GM12878 (cell line): ENCODE results near the gene EHD4. TPM values are rescaled to one million over a fixed set of nuclear protein-coding genes. Genes with fewer than 3 reads are reported as not detected.

ENCODE experiments used
- ATAC-seq: fragments of 200-7000 bp; cut with Tn5 transposase; 3 replicates; pipeline ENCODE4 v1.9.1; 2020; ENCODE audit warnings: mild to moderate bottlenecking, moderate library complexity
- BruUV-seq: library from RNA; stranded (reverse); fragments of 400-500 nt; replicated peaks from 2 replicates; lab custom pipeline; 2021; lab: Mats Ljungman, UMichigan
- CTCF ChIA-PET: fragments of 300-600 bp; sonication (Branson Sonifier 250); formaldehyde crosslinking; extraction: SDS; loops from one replicate; lab custom pipeline; 2021; ENCODE audit warnings: inconsistent platforms; lab: Yijun Ruan, JAX
- POLR2A ChIA-PET: fragments of 350-600 bp; formaldehyde crosslinking; extraction: SDS; loops from one replicate; lab custom pipeline; 2021; ENCODE audit warnings: inconsistent platforms; lab: Charles Lee
- RAD21 ChIA-PET: fragments of 300-600 bp; sonication (Branson Sonifier 250); formaldehyde crosslinking; loops from one replicate; lab custom pipeline; 2023; ENCODE audit warnings: antibody characterized with exemption; ENCODE audit not compliant: unreplicated experiment; lab: Charles Lee
- SMC1A ChIA-PET: fragments of 300-600 bp; sonication (Branson Sonifier 250); formaldehyde crosslinking; loops from one replicate; lab custom pipeline; 2023; ENCODE audit not compliant: unreplicated experiment, uncharacterized antibody; lab: Charles Lee
- DNase-seq: peaks from one replicate; pipeline ENCODE4 v3.0.0-alpha.2; 2011; ENCODE audit warnings: low read depth, low spot score
- FAIRE-seq: peaks from 3 replicates; lab custom pipeline; 2011; peaks lifted over from hg19 to GRCh38; lab: Jason Lieb, UNC
- H2AFZ ChIP-seq: 2 replicates; pipeline ENCODE4 v1.6.0; 2011; ENCODE audit warnings: low read depth, low read length, control low read depth; ENCODE audit not compliant: control insufficient read depth
- H3K27ac ChIP-seq: 2 replicates; pipeline ENCODE4 v1.5.1; 2011; ENCODE audit warnings: control low read depth; ENCODE audit not compliant: control insufficient read depth, insufficient read depth
- H3K27me3 ChIP-seq, 2 experiments: replicated peaks in 1 of 2; 2 replicates each; pipeline versions ENCODE4 v1.6.0 to v1.6.1; 2011; ENCODE audit warnings: low read length in 1 of 2; ENCODE audit not compliant: control insufficient read depth in 2 of 2, insufficient read depth in 2 of 2
- H3K36me3 ChIP-seq, 2 experiments: 2 replicates each; pipeline ENCODE4 v1.5.1; 2011; ENCODE audit warnings: low read length in 1 of 2; ENCODE audit not compliant: control insufficient read depth in 2 of 2, insufficient read depth in 2 of 2
- H3K4me1 ChIP-seq: 2 replicates; pipeline ENCODE4 v1.6.1; 2011; ENCODE audit warnings: mild to moderate bottlenecking, low read length, moderate library complexity, mixed read lengths; ENCODE audit not compliant: control insufficient read depth, insufficient read depth
- H3K4me2 ChIP-seq: 2 replicates; pipeline ENCODE4 v1.6.0; 2011; ENCODE audit warnings: control low read depth; ENCODE audit not compliant: control insufficient read depth, insufficient read depth
- H3K4me3 ChIP-seq: fragments of 200-600 bp; sonication (generic); 2 replicates; pipeline ENCODE4 v1.5.1; 2016
- H3K79me2 ChIP-seq: 2 replicates; pipeline ENCODE4 v1.6.0; 2011; ENCODE audit warnings: low read length; ENCODE audit not compliant: control insufficient read depth, insufficient read depth
- H3K9ac ChIP-seq: 2 replicates; pipeline ENCODE4 v1.8.0; 2011; ENCODE audit warnings: low read length, control low read depth, mixed read lengths; ENCODE audit not compliant: control insufficient read depth, insufficient read depth
- H3K9me3 ChIP-seq: replicated peaks from 3 replicates; pipeline ENCODE4 v1.5.1; 2011; ENCODE audit warnings: mild to moderate bottlenecking, low read length; ENCODE audit not compliant: control insufficient read depth, insufficient read depth
- H4K20me1 ChIP-seq: 2 replicates; pipeline ENCODE4 v1.6.0; 2011; ENCODE audit not compliant: control insufficient read depth, insufficient read depth
- CBX5 ChIP-seq: sonication (generic); IDR thresholded peaks from 2 replicates; pipeline ENCODE4 v1.6.1; 2016; ENCODE audit warnings: low read depth, moderate library complexity, mild to moderate bottlenecking, inconsistent platforms
- DPF2 ChIP-seq: fragments of 450-650 bp; IDR thresholded peaks from 2 replicates; pipeline ENCODE4 v1.6.1; 2017; ENCODE audit warnings: mild to moderate bottlenecking
- ETV6 ChIP-seq, 2 experiments: fragments of 450-650 bp in 1 of 2; IDR thresholded peaks in 1 of 2; conservative IDR thresholded peaks in 1 of 2; 2 replicates each; pipeline ENCODE4 v1.6.1; 2014; ENCODE audit warnings: antibody characterized with exemption in 1 of 2, borderline replicate concordance in 1 of 2, low read depth in 1 of 2, mild to moderate bottlenecking in 1 of 2, moderate library complexity in 1 of 2
- FOXK2 ChIP-seq: fragments of 450-650 bp; IDR thresholded peaks from 2 replicates; pipeline ENCODE4 v1.6.1; 2017; ENCODE audit warnings: mild to moderate bottlenecking, moderate library complexity
- HDAC2 ChIP-seq: fragments of 200-600 bp; sonication (generic); IDR thresholded peaks from 2 replicates; pipeline ENCODE4 v1.6.1; 2017
- MYB ChIP-seq: fragments of 150-350 bp; IDR thresholded peaks from 2 replicates; pipeline ENCODE4 v1.6.1; 2014; ENCODE audit warnings: mild to moderate bottlenecking, low read depth, low read length, borderline replicate concordance
- NFXL1 ChIP-seq: fragments of 450-650 bp; IDR thresholded peaks from 2 replicates; pipeline ENCODE4 v1.6.1; 2017; ENCODE audit warnings: antibody characterized with exemption, mild to moderate bottlenecking, borderline replicate concordance
- NRF1 ChIP-seq: conservative IDR thresholded peaks from 2 replicates; pipeline ENCODE4 v1.6.1; 2011; ENCODE audit warnings: mild to moderate bottlenecking, low read depth, low read length, improper control_type of control experiment
- RFX5 ChIP-seq: IDR thresholded peaks from 2 replicates; pipeline ENCODE4 v1.6.1; 2011; ENCODE audit warnings: low read depth, low read length, improper control_type of control experiment
- WGBS: methylation state at CpG from one replicate; pipeline ENCODE4 v1.1.6; 2016; ENCODE audit warnings: low lambda C conversion rate; ENCODE audit not compliant: insufficient replicate concordance, insufficient coverage; ENCODE audit errors: missing lambda C conversion rate; 5-methylcytosine and 5-hydroxymethylcytosine counted together
- in situ Hi-C: fragments of 300-500 bp; cut with MboI; formaldehyde crosslinking; loops from 9 replicates; pipeline ENCODE4 v1.14.3; 2018; ENCODE audit warnings: mixed read lengths
- intact Hi-C: fragments of 100-400 bp; cut with micrococcal nuclease; formaldehyde crosslinking; loops from one replicate; pipeline ENCODE4 v1.14.2; 2022; ENCODE audit not compliant: unreplicated experiment
- polyA plus RNA-seq, 11 experiments: library from polyadenylated mRNA; depleted of rRNA in 4 of 11; unstranded in 6 of 11; stranded (reverse) in 5 of 11; fragments of >200 nt; fragmentation: Nextera tagmentation in 4 of 11; fragmentation: Illumina TruSeq in 1 of 11; extraction: Ambion mirVana in 4 of 11; extraction: Trizol in 1 of 11; gene quantifications; 1 replicate in 1 of 11; 2 replicates in 10 of 11; pipeline versions ENCODE4 v1.2.1 to v1.2.3, GENCODE V29; 2011 to 2016; ENCODE audit warnings: inconsistent platforms in 2 of 11, missing spikeins in 2 of 11, low read depth in 1 of 11
- total RNA-seq, 4 experiments: library from RNA; depleted of rRNA in 3 of 4; stranded (reverse); fragments of >200 nt in 3 of 4; fragmentation: Illumina TruSeq in 1 of 4; extraction: Trizol in 1 of 4; gene quantifications; 2 replicates each; pipeline versions ENCODE4 v1.2.1 to v1.2.3, GENCODE V29; 2013 to 2021
- TF ChIP-seq, protein P1 (sequence below): fragments of 450-650 bp; formaldehyde crosslinking; IDR thresholded peaks from 2 replicates; pipeline ENCODE4 v1.5.0; 2022; ENCODE audit warnings: mild to moderate bottlenecking, missing genetic modification characterization
- TF ChIP-seq, protein P2 (sequence below): IDR thresholded peaks from 2 replicates; pipeline ENCODE4 v1.6.1; 2011; ENCODE audit warnings: mild to moderate bottlenecking, low read depth, low read length, moderate library complexity; ENCODE audit not compliant: insufficient replicate concordance
- TF ChIP-seq, protein P3 (sequence below): IDR thresholded peaks from 2 replicates; pipeline ENCODE4 v1.6.1; 2011; ENCODE audit warnings: low read depth, mild to moderate bottlenecking, low read length, moderate library complexity, borderline replicate concordance; ENCODE audit errors: extremely low read depth
- TF ChIP-seq, protein P4 (sequence below): fragments of 450-650 bp; IDR thresholded peaks from 2 replicates; pipeline ENCODE4 v1.6.1; 2017; ENCODE audit warnings: low read depth, mild to moderate bottlenecking, moderate library complexity
- TF ChIP-seq, protein P5 (sequence below): IDR thresholded peaks from 2 replicates; pipeline ENCODE4 v1.6.1; 2011; ENCODE audit warnings: borderline replicate concordance, low read depth, mild to moderate bottlenecking, moderate library complexity, low read length; ENCODE audit not compliant: insufficient read depth, poor library complexity, severe bottlenecking

EHD4 gene
- total and polyA plus RNA-seq, 10 of the 15 experiments (the other 5 are each of a cell fraction or from before 2014, with no cell fraction given) = 4.2 to 62.9 (median 44.7) TPM

DNA sequence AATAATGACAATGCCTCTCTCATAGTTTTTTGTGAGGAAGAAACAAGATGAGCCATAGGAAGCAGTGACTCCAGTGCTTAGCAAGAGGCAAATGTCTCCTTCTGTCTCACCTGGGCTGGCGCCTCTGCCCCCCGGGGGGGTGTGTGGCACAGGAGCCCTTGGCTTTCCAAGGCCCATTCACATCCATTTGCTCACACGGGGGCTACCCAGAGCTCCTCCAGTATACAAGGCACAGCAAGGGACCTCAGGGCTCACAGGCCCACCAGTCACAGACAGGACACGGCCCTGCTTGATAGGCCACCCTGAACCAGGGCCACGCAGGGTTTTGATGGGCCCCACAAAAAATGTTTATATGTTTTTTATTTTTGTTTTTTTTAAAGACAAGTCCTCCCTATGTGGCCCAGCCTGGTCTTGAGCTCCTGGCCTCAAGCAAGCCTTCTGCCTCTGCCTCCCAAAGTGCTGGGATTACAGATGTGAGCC is 21.9 kb upstream of the EHD4 start:
- in situ Hi-C loops = loop anchor here (5.0 kb wide), 1 partner anchor 68 kb away; no protein-coding TSS in a partner anchor

More for the DNA sequence above, 21.9 kb upstream of the EHD4 start:
- RAD21 ChIA-PET = interaction anchor here (1.4 kb wide), 1 partner anchor 21 kb away, joined by 3 read pairs; the partner anchor contains the start of gene EHD4
- Histone ChIP-seq H3K9me3 (no peaks in the 10 kb centered on the region), H3K27me3 (no peaks in the 10 kb centered on the region), H3K4me3 (no peak overlapping the region), H3K4me1 (no peaks in the 10 kb centered on the region), H3K27ac (no peak overlapping the region), H3K9ac (no peak overlapping the region), H2AFZ (no peak overlapping the region), H3K4me2 (no peak overlapping the region), H3K36me3 (no peaks in the 10 kb centered on the region), H4K20me1 (no peaks in the 10 kb centered on the region), H3K79me2 (no peaks in the 10 kb centered on the region)
- no peak for FAIRE-seq
- intact Hi-C loops = no loop called here
- no peak for DNase-seq
- 19% methylated on average over 5 of the region's 5 CpGs for WGBS
- TF ChIP-seq RFX5 = no peak
- TF ChIP-seq, protein P1, sequence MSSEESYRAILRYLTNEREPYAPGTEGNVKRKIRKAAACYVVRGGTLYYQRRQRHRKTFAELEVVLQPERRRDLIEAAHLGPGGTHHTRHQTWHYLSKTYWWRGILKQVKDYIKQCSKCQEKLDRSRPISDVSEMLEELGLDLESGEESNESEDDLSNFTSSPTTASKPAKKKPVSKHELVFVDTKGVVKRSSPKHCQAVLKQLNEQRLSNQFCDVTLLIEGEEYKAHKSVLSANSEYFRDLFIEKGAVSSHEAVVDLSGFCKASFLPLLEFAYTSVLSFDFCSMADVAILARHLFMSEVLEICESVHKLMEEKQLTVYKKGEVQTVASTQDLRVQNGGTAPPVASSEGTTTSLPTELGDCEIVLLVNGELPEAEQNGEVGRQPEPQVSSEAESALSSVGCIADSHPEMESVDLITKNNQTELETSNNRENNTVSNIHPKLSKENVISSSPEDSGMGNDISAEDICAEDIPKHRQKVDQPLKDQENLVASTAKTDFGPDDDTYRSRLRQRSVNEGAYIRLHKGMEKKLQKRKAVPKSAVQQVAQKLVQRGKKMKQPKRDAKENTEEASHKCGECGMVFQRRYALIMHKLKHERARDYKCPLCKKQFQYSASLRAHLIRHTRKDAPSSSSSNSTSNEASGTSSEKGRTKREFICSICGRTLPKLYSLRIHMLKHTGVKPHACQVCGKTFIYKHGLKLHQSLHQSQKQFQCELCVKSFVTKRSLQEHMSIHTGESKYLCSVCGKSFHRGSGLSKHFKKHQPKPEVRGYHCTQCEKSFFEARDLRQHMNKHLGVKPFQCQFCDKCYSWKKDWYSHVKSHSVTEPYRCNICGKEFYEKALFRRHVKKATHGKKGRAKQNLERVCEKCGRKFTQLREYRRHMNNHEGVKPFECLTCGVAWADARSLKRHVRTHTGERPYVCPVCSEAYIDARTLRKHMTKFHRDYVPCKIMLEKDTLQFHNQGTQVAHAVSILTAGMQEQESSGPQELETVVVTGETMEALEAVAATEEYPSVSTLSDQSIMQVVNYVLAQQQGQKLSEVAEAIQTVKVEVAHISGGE (CRISPR knock-in tag) = no peak
- TF ChIP-seq DPF2 = no peak
- TF ChIP-seq HDAC2 = no peak
- TF ChIP-seq MYB = no peak
- TF ChIP-seq, protein P2, sequence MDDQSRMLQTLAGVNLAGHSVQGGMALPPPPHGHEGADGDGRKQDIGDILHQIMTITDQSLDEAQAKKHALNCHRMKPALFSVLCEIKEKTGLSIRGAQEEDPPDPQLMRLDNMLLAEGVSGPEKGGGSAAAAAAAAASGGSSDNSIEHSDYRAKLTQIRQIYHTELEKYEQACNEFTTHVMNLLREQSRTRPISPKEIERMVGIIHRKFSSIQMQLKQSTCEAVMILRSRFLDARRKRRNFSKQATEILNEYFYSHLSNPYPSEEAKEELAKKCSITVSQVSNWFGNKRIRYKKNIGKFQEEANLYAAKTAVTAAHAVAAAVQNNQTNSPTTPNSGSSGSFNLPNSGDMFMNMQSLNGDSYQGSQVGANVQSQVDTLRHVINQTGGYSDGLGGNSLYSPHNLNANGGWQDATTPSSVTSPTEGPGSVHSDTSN = no peak
- TF ChIP-seq ETV6 (conservative IDR thresholded peaks at IDR 0.05 in 1 of 2, IDR thresholded peaks at IDR 0.05 in 1 of 2; ENCODE audit: borderline replicate concordance in 1 of 2, low read depth in 1 of 2) = no peak
- TF ChIP-seq CBX5 = no peak
- no peak for TF ChIP-seq NRF1
- TF ChIP-seq, protein P3, sequence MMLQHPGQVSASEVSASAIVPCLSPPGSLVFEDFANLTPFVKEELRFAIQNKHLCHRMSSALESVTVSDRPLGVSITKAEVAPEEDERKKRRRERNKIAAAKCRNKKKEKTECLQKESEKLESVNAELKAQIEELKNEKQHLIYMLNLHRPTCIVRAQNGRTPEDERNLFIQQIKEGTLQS = no peak
- TF ChIP-seq NFXL1 = no peak
- TF ChIP-seq, protein P4, sequence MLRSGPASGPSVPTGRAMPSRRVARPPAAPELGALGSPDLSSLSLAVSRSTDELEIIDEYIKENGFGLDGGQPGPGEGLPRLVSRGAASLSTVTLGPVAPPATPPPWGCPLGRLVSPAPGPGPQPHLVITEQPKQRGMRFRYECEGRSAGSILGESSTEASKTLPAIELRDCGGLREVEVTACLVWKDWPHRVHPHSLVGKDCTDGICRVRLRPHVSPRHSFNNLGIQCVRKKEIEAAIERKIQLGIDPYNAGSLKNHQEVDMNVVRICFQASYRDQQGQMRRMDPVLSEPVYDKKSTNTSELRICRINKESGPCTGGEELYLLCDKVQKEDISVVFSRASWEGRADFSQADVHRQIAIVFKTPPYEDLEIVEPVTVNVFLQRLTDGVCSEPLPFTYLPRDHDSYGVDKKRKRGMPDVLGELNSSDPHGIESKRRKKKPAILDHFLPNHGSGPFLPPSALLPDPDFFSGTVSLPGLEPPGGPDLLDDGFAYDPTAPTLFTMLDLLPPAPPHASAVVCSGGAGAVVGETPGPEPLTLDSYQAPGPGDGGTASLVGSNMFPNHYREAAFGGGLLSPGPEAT = no peak
- TF ChIP-seq FOXK2 = no peak
- TF ChIP-seq, protein P5, sequence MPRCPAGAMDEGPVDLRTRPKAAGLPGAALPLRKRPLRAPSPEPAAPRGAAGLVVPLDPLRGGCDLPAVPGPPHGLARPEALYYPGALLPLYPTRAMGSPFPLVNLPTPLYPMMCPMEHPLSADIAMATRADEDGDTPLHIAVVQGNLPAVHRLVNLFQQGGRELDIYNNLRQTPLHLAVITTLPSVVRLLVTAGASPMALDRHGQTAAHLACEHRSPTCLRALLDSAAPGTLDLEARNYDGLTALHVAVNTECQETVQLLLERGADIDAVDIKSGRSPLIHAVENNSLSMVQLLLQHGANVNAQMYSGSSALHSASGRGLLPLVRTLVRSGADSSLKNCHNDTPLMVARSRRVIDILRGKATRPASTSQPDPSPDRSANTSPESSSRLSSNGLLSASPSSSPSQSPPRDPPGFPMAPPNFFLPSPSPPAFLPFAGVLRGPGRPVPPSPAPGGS = no peak
- BruUV-seq = no TSS peak
- no peak for ATAC-seq
- CTCF ChIA-PET = interaction anchor here (1.0 to 11.8 kb wide), 6 partner anchors 14 to 140 kb away, joined by 3 to 137 read pairs (median 6); no protein-coding TSS in a partner anchor
- POLR2A ChIA-PET = no interaction called here
- SMC1A ChIA-PET = interaction anchor here (1.0 to 2.6 kb wide), 2 partner anchors 59 to 62 kb away, joined by 4 to 13 read pairs; no protein-coding TSS in a partner anchor
